Activated CD8-positive, alpha-beta memory T cell treated with anti-CD3 and anti-CD28 coated beads, Interleukin-2, amount 50 U/mL, for 1 hour (primary cell): Measurements from ENCODE around the gene DNAJC10.

Experiments
- DNase-seq: peaks from one replicate; pipeline ENCODE4 v3.0.0-alpha.2; 2020; ENCODE audit errors: extremely low read depth

DNAJC10 gene

GRCh38 chr2:182784777-182785176 lies 68.7 kb downstream of the DNAJC10 start:
- DNase-seq, result no peak

GRCh38 chr2:182792441-182792840 lies 76.4 kb downstream of the DNAJC10 start:
- DNase-seq, result no peak

GRCh38 chr2:182798736-182799135 lies 82.7 kb downstream of the DNAJC10 start:
- no peak for DNase-seq

GRCh38 chr2:182804128-182804527 lies 88.1 kb downstream of the DNAJC10 start:
- DNase-seq, result no peak

- DNase-seq, result no peak
These were observed 91.3 kb downstream of the DNAJC10 start for GRCh38 chr2:182807319-182807718.

GRCh38 chr2:182810087-182810486 lies 94.0 kb downstream of the DNAJC10 start:
- no peak for DNase-seq

- DNase-seq, result no peak
These were observed 98.3 kb downstream of the DNAJC10 start for GRCh38 chr2:182814380-182814779.

GRCh38 chr2:182814804-182815203 lies 98.7 kb downstream of the DNAJC10 start:
- DNase-seq, result no peak

GRCh38 chr2:182816866-182817265 lies 100.8 kb downstream of the DNAJC10 start:
- no peak for DNase-seq

- DNase-seq, result no peak
These were observed 101.5 kb downstream of the DNAJC10 start for GRCh38 chr2:182817558-182817957.

- DNase-seq, result no peak
These were observed 102.4 kb downstream of the DNAJC10 start for GRCh38 chr2:182818501-182818900.

- DNase-seq, result no peak
These were observed 102.9 kb downstream of the DNAJC10 start for GRCh38 chr2:182818925-182819324.

- DNase-seq, result no peak
These were observed 103.4 kb downstream of the DNAJC10 start for GRCh38 chr2:182819412-182819811.

- no peak for DNase-seq
These were observed 105.1 kb downstream of the DNAJC10 start for GRCh38 chr2:182821182-182821581.

GRCh38 chr2:182822733-182823132 lies 106.7 kb downstream of the DNAJC10 start:
- no peak for DNase-seq

GRCh38 chr2:182824056-182824766 lies 108.2 kb downstream of the DNAJC10 start:
- no peak for DNase-seq

GRCh38 chr2:182824767-182825158 lies 108.7 kb downstream of the DNAJC10 start:
- no peak for DNase-seq

GRCh38 chr2:182826064-182826463 lies 110.0 kb downstream of the DNAJC10 start:
- DNase-seq, result no peak

- no peak for DNase-seq
These were observed 110.4 kb downstream of the DNAJC10 start for GRCh38 chr2:182826496-182826895.

- DNase-seq, result no peak
These were observed 111.3 kb downstream of the DNAJC10 start for GRCh38 chr2:182827182-182827879.

GRCh38 chr2:182831101-182831500 lies 115.0 kb downstream of the DNAJC10 start:
- no peak for DNase-seq

- no peak for DNase-seq
These were observed 115.9 kb downstream of the DNAJC10 start for GRCh38 chr2:182831921-182832320.

GRCh38 chr2:182833084-182833854 lies 117.2 kb downstream of the DNAJC10 start:
- DNase-seq, result no peak
